ENCODE results near the gene REM1.
"Not testable (repeated sequence)": the region's sequence is repeated elsewhere in the genome, so short reads cannot be mapped to it uniquely, and the experiment has no call there.

- not testable (repeated sequence) for TF ChIP-seq FOXA1 (IDR thresholded peaks at IDR 0.05); PKNOX1 (IDR thresholded peaks at IDR 0.05); HDGF (IDR thresholded peaks at IDR 0.05; ENCODE audit: borderline replicate concordance); NFRKB (IDR thresholded peaks at IDR 0.05); BHLHE40 (IDR thresholded peaks at IDR 0.05; ENCODE audit: borderline replicate concordance); ELF4 (IDR thresholded peaks at IDR 0.05); FOXM1 (IDR thresholded peaks at IDR 0.05; ENCODE audit: borderline replicate concordance); ARNT (IDR thresholded peaks at IDR 0.05); ZNF384 (IDR thresholded peaks at IDR 0.05); L3MBTL2 (conservative IDR thresholded peaks at IDR 0.05)
Observed at GRCh38 chr20:31427576-31427975, 47.5 kb upstream of the REM1 start.

All from HEK293T (cell line).